HEK293 (cell line): Measurements from ENCODE around the gene PLIN5.
A peak's percentile ranks its signal among the peaks of the same experiment; 100 is the strongest.

Source experiments
- GLIS1 ChIP-seq: fragments of 450-650 bp; formaldehyde crosslinking; IDR thresholded peaks from 2 replicates; pipeline ENCODE4 v1.5.1; 2016; ENCODE audit warnings: missing biosample characterization, missing genetic modification characterization
- KLF1 ChIP-seq: fragments of 450-650 bp; formaldehyde crosslinking; IDR thresholded peaks from 2 replicates; pipeline ENCODE4 v1.5.1; 2016; ENCODE audit warnings: missing biosample characterization, missing genetic modification characterization
- KLF10 ChIP-seq: fragments of 450-650 bp; IDR thresholded peaks from 2 replicates; pipeline ENCODE4 v1.5.1; 2018; ENCODE audit warnings: missing biosample characterization, mild to moderate bottlenecking, missing genetic modification characterization
- MEIS1 ChIP-seq: sonication (generic); formaldehyde crosslinking; IDR thresholded peaks from 2 replicates; pipeline ENCODE4 v1.8.1; 2022; ENCODE audit warnings: missing genetic modification reagents, mild to moderate bottlenecking, borderline replicate concordance
- SP2 ChIP-seq: fragments of 450-650 bp; formaldehyde crosslinking; IDR thresholded peaks from 2 replicates; pipeline ENCODE4 v1.5.1; 2016; ENCODE audit warnings: missing biosample characterization, missing genetic modification characterization
- SP3 ChIP-seq: fragments of 450-650 bp; formaldehyde crosslinking; IDR thresholded peaks from 2 replicates; pipeline ENCODE4 v1.5.1; 2016; ENCODE audit warnings: missing biosample characterization, missing genetic modification characterization
- ZBTB7A ChIP-seq: fragments of 450-650 bp; formaldehyde crosslinking; IDR thresholded peaks from 2 replicates; pipeline ENCODE4 v1.5.1; 2016; ENCODE audit warnings: low read depth, missing biosample characterization, missing genetic modification characterization
- ZNF248 ChIP-seq: fragments of 450-650 bp; formaldehyde crosslinking; IDR thresholded peaks from 2 replicates; pipeline ENCODE4 v1.5.1; 2017; ENCODE audit warnings: missing biosample characterization, missing genetic modification characterization
- ZNF292 ChIP-seq: fragments of 450-650 bp; formaldehyde crosslinking; IDR thresholded peaks from 2 replicates; pipeline ENCODE4 v1.5.1; 2016; ENCODE audit warnings: low read depth, missing biosample characterization, missing genetic modification characterization, borderline replicate concordance
- ZNF335 ChIP-seq: fragments of 450-650 bp; formaldehyde crosslinking; conservative IDR thresholded peaks from 2 replicates; pipeline ENCODE4 v1.5.1; 2016; ENCODE audit warnings: missing biosample characterization, missing genetic modification characterization
- ZNF416 ChIP-seq: fragments of 450-650 bp; formaldehyde crosslinking; IDR thresholded peaks from 2 replicates; pipeline ENCODE4 v1.5.1; 2016; ENCODE audit warnings: missing biosample characterization, missing genetic modification characterization
- ZNF610 ChIP-seq: fragments of 450-650 bp; formaldehyde crosslinking; IDR thresholded peaks from 2 replicates; pipeline ENCODE4 v1.5.1; 2016; ENCODE audit warnings: missing biosample characterization, missing genetic modification characterization, borderline replicate concordance
- ZNF664 ChIP-seq: fragments of 450-650 bp; formaldehyde crosslinking; IDR thresholded peaks from 2 replicates; pipeline ENCODE4 v1.5.1; 2016; ENCODE audit warnings: missing biosample characterization, missing genetic modification characterization
- ZNF670 ChIP-seq: fragments of 450-650 bp; formaldehyde crosslinking; IDR thresholded peaks from 2 replicates; pipeline ENCODE4 v1.5.1; 2016; ENCODE audit warnings: missing biosample characterization, missing genetic modification characterization, low read depth
- ZSCAN23 ChIP-seq: fragments of 450-650 bp; formaldehyde crosslinking; IDR thresholded peaks from 2 replicates; pipeline ENCODE4 v1.5.1; 2016; ENCODE audit warnings: missing biosample characterization, missing genetic modification characterization
- ZXDB ChIP-seq: fragments of 450-650 bp; formaldehyde crosslinking; IDR thresholded peaks from 2 replicates; pipeline ENCODE4 v1.5.1; 2016; ENCODE audit warnings: missing biosample characterization, missing genetic modification characterization
- TF ChIP-seq, protein P1 (sequence below): fragments of 450-650 bp; formaldehyde crosslinking; IDR thresholded peaks from 2 replicates; pipeline ENCODE4; 2016; ENCODE audit warnings: missing biosample characterization, missing genetic modification characterization
- TF ChIP-seq, protein P2 (sequence below): fragments of 450-650 bp; formaldehyde crosslinking; IDR thresholded peaks from 2 replicates; pipeline ENCODE4 v1.5.1; 2016; ENCODE audit warnings: missing biosample characterization, missing genetic modification characterization
- TF ChIP-seq, protein P3 (sequence below): fragments of 450-650 bp; formaldehyde crosslinking; IDR thresholded peaks from 2 replicates; pipeline ENCODE4 v1.5.1; 2016; ENCODE audit warnings: missing biosample characterization, missing genetic modification characterization
- TF ChIP-seq, protein P4 (sequence below): fragments of 450-650 bp; formaldehyde crosslinking; optimal IDR thresholded peaks from 2 replicates; pipeline ENCODE3; 2016; ENCODE audit warnings: missing biosample characterization, mild to moderate bottlenecking, missing genetic modification characterization
- TF ChIP-seq, protein P5 (sequence below): fragments of 450-650 bp; formaldehyde crosslinking; IDR thresholded peaks from 2 replicates; pipeline ENCODE4 v1.5.1; 2016; ENCODE audit warnings: missing biosample characterization, missing genetic modification characterization
- TF ChIP-seq, protein P6 (sequence below): fragments of 450-650 bp; formaldehyde crosslinking; IDR thresholded peaks from 2 replicates; pipeline ENCODE4 v1.5.1; 2016; ENCODE audit warnings: missing biosample characterization, missing genetic modification characterization
- TF ChIP-seq, protein P7 (sequence below): fragments of 450-650 bp; formaldehyde crosslinking; IDR thresholded peaks from 2 replicates; pipeline ENCODE4 v1.5.1; 2016; ENCODE audit warnings: missing biosample characterization, missing genetic modification characterization
- TF ChIP-seq, protein P8 (sequence below): fragments of 450-650 bp; formaldehyde crosslinking; conservative IDR thresholded peaks from 2 replicates; pipeline ENCODE4 v1.5.1; 2016; ENCODE audit warnings: low read depth, missing biosample characterization, missing genetic modification characterization

PLIN5 gene

DNA sequence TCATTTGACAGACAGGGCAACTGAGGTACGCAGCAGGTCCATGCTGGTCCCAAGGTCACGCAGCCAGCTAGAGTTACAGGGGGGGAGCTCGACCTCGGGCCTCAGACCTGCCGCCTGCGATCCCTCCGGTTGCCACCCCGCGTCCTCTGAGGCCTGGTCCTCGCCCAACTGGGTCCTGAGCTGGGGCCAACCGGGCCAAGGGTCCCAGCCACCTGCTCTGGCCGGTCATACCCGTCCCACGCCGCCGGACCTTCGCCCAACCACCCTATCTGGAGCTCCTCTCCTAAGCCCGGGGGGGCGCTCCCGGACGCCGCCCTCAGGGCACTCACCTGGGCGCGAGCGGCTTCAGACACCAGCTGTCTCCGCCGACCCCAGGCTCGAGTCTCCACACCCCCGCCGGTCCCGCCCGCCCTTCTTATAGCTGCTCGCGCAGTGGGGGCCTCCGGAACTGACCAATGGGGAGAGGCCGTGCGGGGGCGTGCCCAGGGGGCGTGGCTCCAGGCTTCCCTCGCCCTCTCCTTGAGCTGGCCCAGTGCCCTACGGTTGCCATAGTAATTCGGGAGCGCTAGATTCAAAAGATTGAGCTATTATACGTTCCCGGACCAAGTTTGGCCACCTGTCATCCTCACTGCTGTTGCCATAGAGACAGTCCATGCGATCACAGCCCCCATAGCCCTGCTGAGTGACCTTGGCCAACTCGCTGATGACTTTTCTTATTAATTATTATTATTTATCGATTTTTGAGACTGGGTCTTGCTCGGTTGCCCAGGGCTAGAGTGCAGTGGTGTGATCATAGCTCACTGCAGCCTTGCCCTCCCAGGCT lies at the start of gene PLIN5 (continued):
- TF ChIP-seq, protein P1, sequence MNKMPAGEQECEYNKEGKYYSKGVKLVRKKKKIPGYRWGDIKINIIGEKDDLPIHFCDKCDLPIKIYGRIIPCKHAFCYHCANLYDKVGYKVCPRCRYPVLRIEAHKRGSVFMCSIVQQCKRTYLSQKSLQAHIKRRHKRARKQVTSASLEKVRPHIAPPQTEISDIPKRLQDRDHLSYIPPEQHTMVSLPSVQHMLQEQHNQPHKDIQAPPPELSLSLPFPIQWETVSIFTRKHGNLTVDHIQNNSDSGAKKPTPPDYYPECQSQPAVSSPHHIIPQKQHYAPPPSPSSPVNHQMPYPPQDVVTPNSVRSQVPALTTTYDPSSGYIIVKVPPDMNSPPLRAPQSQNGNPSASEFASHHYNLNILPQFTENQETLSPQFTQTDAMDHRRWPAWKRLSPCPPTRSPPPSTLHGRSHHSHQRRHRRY (tag by site-specific recombination) = no peak
- TF ChIP-seq ZNF670 (tag by site-specific recombination) = no peak
- TF ChIP-seq SP2 = peak; percentile 73
- TF ChIP-seq, protein P2, sequence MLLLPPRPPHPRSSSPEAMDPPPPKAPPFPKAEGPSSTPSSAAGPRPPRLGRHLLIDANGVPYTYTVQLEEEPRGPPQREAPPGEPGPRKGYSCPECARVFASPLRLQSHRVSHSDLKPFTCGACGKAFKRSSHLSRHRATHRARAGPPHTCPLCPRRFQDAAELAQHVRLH (tag by site-specific recombination) = no peak
- TF ChIP-seq ZNF610 (tag by site-specific recombination) = 0 out of 2 replicates have a peak, but pooled peaks have one; percentile 21
- TF ChIP-seq, protein P3, sequence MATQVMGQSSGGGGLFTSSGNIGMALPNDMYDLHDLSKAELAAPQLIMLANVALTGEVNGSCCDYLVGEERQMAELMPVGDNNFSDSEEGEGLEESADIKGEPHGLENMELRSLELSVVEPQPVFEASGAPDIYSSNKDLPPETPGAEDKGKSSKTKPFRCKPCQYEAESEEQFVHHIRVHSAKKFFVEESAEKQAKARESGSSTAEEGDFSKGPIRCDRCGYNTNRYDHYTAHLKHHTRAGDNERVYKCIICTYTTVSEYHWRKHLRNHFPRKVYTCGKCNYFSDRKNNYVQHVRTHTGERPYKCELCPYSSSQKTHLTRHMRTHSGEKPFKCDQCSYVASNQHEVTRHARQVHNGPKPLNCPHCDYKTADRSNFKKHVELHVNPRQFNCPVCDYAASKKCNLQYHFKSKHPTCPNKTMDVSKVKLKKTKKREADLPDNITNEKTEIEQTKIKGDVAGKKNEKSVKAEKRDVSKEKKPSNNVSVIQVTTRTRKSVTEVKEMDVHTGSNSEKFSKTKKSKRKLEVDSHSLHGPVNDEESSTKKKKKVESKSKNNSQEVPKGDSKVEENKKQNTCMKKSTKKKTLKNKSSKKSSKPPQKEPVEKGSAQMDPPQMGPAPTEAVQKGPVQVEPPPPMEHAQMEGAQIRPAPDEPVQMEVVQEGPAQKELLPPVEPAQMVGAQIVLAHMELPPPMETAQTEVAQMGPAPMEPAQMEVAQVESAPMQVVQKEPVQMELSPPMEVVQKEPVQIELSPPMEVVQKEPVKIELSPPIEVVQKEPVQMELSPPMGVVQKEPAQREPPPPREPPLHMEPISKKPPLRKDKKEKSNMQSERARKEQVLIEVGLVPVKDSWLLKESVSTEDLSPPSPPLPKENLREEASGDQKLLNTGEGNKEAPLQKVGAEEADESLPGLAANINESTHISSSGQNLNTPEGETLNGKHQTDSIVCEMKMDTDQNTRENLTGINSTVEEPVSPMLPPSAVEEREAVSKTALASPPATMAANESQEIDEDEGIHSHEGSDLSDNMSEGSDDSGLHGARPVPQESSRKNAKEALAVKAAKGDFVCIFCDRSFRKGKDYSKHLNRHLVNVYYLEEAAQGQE (tag by site-specific recombination) = no peak
- TF ChIP-seq ZXDB = no peak
- no peak for TF ChIP-seq MEIS1 (CRISPR knock-in tag)
- TF ChIP-seq ZNF248 (tag by site-specific recombination) = no peak
- no peak for TF ChIP-seq ZNF416 (tag by site-specific recombination)
- TF ChIP-seq, protein P4, sequence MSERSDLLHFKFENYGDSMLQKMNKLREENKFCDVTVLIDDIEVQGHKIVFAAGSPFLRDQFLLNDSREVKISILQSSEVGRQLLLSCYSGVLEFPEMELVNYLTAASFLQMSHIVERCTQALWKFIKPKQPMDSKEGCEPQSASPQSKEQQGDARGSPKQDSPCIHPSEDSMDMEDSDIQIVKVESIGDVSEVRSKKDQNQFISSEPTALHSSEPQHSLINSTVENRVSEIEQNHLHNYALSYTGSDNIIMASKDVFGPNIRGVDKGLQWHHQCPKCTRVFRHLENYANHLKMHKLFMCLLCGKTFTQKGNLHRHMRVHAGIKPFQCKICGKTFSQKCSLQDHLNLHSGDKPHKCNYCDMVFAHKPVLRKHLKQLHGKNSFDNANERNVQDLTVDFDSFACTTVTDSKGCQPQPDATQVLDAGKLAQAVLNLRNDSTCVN (tag by site-specific recombination) = peak; percentile 48
- TF ChIP-seq KLF1 (tag by site-specific recombination) = peak; percentile 87; the same call in 1 of the 2 replicates
- peak; percentile 99 for TF ChIP-seq KLF10 (tag by site-specific recombination)
- TF ChIP-seq ZSCAN23 = no peak
- TF ChIP-seq, protein P5, sequence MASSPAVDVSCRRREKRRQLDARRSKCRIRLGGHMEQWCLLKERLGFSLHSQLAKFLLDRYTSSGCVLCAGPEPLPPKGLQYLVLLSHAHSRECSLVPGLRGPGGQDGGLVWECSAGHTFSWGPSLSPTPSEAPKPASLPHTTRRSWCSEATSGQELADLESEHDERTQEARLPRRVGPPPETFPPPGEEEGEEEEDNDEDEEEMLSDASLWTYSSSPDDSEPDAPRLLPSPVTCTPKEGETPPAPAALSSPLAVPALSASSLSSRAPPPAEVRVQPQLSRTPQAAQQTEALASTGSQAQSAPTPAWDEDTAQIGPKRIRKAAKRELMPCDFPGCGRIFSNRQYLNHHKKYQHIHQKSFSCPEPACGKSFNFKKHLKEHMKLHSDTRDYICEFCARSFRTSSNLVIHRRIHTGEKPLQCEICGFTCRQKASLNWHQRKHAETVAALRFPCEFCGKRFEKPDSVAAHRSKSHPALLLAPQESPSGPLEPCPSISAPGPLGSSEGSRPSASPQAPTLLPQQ (tag by site-specific recombination) = no peak
- TF ChIP-seq ZBTB7A (tag by site-specific recombination) = 0 out of 2 replicates have a peak, but pooled peaks have one; percentile 46
- no peak for TF ChIP-seq ZNF292 (tag by site-specific recombination)
- TF ChIP-seq GLIS1 (tag by site-specific recombination) = peak; percentile 43; the same call in 1 of the 2 replicates
- no peak for TF ChIP-seq ZNF664 (tag by site-specific recombination)
- TF ChIP-seq, protein P6, sequence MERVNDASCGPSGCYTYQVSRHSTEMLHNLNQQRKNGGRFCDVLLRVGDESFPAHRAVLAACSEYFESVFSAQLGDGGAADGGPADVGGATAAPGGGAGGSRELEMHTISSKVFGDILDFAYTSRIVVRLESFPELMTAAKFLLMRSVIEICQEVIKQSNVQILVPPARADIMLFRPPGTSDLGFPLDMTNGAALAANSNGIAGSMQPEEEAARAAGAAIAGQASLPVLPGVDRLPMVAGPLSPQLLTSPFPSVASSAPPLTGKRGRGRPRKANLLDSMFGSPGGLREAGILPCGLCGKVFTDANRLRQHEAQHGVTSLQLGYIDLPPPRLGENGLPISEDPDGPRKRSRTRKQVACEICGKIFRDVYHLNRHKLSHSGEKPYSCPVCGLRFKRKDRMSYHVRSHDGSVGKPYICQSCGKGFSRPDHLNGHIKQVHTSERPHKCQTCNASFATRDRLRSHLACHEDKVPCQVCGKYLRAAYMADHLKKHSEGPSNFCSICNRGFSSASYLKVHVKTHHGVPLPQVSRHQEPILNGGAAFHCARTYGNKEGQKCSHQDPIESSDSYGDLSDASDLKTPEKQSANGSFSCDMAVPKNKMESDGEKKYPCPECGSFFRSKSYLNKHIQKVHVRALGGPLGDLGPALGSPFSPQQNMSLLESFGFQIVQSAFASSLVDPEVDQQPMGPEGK (tag by site-specific recombination) = peak; percentile 79
- TF ChIP-seq, protein P7, sequence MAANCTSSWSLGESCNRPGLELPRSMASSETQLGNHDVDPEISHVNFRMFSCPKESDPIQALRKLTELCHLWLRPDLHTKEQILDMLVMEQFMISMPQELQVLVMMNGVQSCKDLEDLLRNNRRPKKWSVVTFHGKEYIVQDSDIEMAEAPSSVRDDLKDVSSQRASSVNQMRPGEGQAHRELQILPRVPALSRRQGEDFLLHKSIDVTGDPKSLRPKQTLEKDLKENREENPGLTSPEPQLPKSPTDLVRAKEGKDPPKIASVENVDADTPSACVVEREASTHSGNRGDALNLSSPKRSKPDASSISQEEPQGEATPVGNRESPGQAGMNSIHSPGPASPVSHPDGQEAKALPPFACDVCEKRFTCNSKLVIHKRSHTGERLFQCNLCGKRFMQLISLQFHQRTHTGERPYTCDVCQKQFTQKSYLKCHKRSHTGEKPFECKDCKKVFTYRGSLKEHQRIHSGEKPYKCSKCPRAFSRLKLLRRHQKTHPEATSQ = no peak
- peak; percentile 81 for TF ChIP-seq SP3 (tag by site-specific recombination)
- TF ChIP-seq, protein P8, sequence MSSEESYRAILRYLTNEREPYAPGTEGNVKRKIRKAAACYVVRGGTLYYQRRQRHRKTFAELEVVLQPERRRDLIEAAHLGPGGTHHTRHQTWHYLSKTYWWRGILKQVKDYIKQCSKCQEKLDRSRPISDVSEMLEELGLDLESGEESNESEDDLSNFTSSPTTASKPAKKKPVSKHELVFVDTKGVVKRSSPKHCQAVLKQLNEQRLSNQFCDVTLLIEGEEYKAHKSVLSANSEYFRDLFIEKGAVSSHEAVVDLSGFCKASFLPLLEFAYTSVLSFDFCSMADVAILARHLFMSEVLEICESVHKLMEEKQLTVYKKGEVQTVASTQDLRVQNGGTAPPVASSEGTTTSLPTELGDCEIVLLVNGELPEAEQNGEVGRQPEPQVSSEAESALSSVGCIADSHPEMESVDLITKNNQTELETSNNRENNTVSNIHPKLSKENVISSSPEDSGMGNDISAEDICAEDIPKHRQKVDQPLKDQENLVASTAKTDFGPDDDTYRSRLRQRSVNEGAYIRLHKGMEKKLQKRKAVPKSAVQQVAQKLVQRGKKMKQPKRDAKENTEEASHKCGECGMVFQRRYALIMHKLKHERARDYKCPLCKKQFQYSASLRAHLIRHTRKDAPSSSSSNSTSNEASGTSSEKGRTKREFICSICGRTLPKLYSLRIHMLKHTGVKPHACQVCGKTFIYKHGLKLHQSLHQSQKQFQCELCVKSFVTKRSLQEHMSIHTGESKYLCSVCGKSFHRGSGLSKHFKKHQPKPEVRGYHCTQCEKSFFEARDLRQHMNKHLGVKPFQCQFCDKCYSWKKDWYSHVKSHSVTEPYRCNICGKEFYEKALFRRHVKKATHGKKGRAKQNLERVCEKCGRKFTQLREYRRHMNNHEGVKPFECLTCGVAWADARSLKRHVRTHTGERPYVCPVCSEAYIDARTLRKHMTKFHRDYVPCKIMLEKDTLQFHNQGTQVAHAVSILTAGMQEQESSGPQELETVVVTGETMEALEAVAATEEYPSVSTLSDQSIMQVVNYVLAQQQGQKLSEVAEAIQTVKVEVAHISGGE = no peak
- TF ChIP-seq ZNF335 = peak; percentile 38
